MM.1S (cell line): ENCODE results near the gene LPIN1.

Source experiments
- DNase-seq: peaks from one replicate; pipeline ENCODE4 v3.0.0-alpha.2; 2015
- H2AFZ ChIP-seq: fragments of 300-600 bp; sonication (generic); 2 replicates; pipeline ENCODE4 v1.6.0; 2016; ENCODE audit warnings: antibody characterized with exemption, low read length
- H3F3A ChIP-seq: fragments of 300-600 bp; sonication (generic); 2 replicates; pipeline ENCODE4 v1.6.1; 2016; ENCODE audit warnings: mild to moderate bottlenecking, antibody characterized with exemption, low read length, moderate library complexity, mixed read lengths; ENCODE audit not compliant: insufficient read depth
- H3K27ac ChIP-seq: fragments of 300-600 bp; sonication (generic); 2 replicates; pipeline ENCODE4 v1.5.1; 2016; ENCODE audit warnings: mild to moderate bottlenecking, low read length
- H3K27me3 ChIP-seq: fragments of 300-600 bp; sonication (generic); replicated peaks from 2 replicates; pipeline ENCODE4 v1.6.0; 2016; ENCODE audit warnings: low read length; ENCODE audit not compliant: insufficient read depth
- H3K36me3 ChIP-seq: fragments of 300-600 bp; sonication (generic); replicated peaks from 2 replicates; pipeline ENCODE4 v1.6.1; 2016; ENCODE audit warnings: mild to moderate bottlenecking, low read length, mixed read lengths; ENCODE audit not compliant: insufficient read depth
- H3K4me1 ChIP-seq: fragments of 300-600 bp; sonication (generic); 2 replicates; pipeline ENCODE4 v1.6.1; 2016; ENCODE audit warnings: low read length, mixed read lengths
- H3K4me2 ChIP-seq: fragments of 300-600 bp; sonication (generic); 2 replicates; pipeline ENCODE4 v1.6.0; 2016; ENCODE audit warnings: low read depth, low read length
- H3K4me3 ChIP-seq: fragments of 300-600 bp; sonication (generic); 2 replicates; pipeline ENCODE4 v1.5.1; 2016; ENCODE audit warnings: low read length, mixed read lengths
- H3K79me2 ChIP-seq: fragments of 300-600 bp; sonication (generic); 2 replicates; pipeline ENCODE4 v1.6.1; 2016; ENCODE audit warnings: mixed run types, low read length, mixed read lengths
- H3K9ac ChIP-seq: fragments of 300-600 bp; sonication (generic); 2 replicates; pipeline ENCODE4 v1.6.1; 2016; ENCODE audit warnings: low read length, mixed read lengths
- H3K9me2 ChIP-seq: fragments of 300-600 bp; sonication (generic); replicated peaks from 2 replicates; pipeline ENCODE4 v1.6.1; 2016; ENCODE audit warnings: mild to moderate bottlenecking, low read length, mixed read lengths; ENCODE audit not compliant: insufficient read depth
- H3K9me3 ChIP-seq: fragments of 300-600 bp; sonication (generic); replicated peaks from 2 replicates; pipeline ENCODE4 v1.6.1; 2016; ENCODE audit warnings: mild to moderate bottlenecking, low read length, mixed read lengths; ENCODE audit not compliant: insufficient read depth
- H4K20me1 ChIP-seq: fragments of 300-600 bp; sonication (generic); 2 replicates; pipeline ENCODE4 v1.6.1; 2016; ENCODE audit warnings: mild to moderate bottlenecking, low read length, moderate library complexity, mixed read lengths; ENCODE audit not compliant: insufficient read depth
- EZH2 ChIP-seq: fragments of 300-600 bp; sonication (generic); optimal IDR thresholded peaks from 2 replicates; pipeline ENCODE3; 2017; ENCODE audit warnings: low read depth, mild to moderate bottlenecking, antibody characterized with exemption, low read length, mixed read lengths
- EZH2phosphoT487 ChIP-seq: fragments of 300-600 bp; sonication (generic); IDR thresholded peaks from 2 replicates; pipeline ENCODE4 v1.6.1; 2018; ENCODE audit warnings: antibody characterized with exemption, low read length
- TF ChIP-seq, protein P1 (sequence below): fragments of 300-600 bp; sonication (generic); IDR thresholded peaks from 2 replicates; pipeline ENCODE4 v1.5.1; 2016; ENCODE audit warnings: antibody characterized with exemption, low read length, mixed read lengths

LPIN1 gene

DNA sequence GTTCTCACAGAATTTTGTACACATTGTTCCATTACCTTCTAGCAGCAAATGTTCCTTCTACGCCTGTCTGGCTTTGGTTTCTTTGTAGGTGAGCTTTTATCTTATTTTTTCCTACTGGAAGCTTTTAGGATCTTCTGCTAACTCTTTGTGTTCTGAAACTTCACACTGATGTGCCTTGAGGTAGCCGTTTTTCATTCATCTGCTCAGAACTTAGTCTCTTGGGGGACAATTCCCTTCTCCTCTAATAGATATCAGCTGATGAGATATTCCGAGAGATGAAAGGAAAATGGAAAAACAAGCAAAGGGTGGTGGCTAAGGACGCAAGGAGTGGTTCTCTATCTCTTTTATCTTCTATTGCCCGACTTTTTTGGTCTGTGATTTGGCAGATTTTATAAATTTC is 27.8 kb upstream of the LPIN1 start:
- Histone ChIP-seq H3K27ac (no peak overlapping the region), H2AFZ (no peak overlapping the region), H3K79me2 (no peaks in the 10 kb centered on the region), H3K27me3 (no peaks in the 10 kb centered on the region), H3K36me3 (no peaks in the 10 kb centered on the region), H3K9me3 (no peaks in the 10 kb centered on the region), H4K20me1 (no peaks in the 10 kb centered on the region), H3K4me1 (no peaks in the 10 kb centered on the region; the same call in 1 of the 2 replicates), H3K4me2 (no peak overlapping the region), H3K4me3 (no peak overlapping the region), H3K9me2 (no peaks in the 10 kb centered on the region), H3F3A (no peaks in the 10 kb centered on the region), H3K9ac (no peak overlapping the region)
- TF ChIP-seq EZH2phosphoT487 (no peak), EZH2 (no peak)
- TF ChIP-seq, protein P1, sequence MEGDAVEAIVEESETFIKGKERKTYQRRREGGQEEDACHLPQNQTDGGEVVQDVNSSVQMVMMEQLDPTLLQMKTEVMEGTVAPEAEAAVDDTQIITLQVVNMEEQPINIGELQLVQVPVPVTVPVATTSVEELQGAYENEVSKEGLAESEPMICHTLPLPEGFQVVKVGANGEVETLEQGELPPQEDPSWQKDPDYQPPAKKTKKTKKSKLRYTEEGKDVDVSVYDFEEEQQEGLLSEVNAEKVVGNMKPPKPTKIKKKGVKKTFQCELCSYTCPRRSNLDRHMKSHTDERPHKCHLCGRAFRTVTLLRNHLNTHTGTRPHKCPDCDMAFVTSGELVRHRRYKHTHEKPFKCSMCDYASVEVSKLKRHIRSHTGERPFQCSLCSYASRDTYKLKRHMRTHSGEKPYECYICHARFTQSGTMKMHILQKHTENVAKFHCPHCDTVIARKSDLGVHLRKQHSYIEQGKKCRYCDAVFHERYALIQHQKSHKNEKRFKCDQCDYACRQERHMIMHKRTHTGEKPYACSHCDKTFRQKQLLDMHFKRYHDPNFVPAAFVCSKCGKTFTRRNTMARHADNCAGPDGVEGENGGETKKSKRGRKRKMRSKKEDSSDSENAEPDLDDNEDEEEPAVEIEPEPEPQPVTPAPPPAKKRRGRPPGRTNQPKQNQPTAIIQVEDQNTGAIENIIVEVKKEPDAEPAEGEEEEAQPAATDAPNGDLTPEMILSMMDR = no peak
- no peak for DNase-seq

DNA sequence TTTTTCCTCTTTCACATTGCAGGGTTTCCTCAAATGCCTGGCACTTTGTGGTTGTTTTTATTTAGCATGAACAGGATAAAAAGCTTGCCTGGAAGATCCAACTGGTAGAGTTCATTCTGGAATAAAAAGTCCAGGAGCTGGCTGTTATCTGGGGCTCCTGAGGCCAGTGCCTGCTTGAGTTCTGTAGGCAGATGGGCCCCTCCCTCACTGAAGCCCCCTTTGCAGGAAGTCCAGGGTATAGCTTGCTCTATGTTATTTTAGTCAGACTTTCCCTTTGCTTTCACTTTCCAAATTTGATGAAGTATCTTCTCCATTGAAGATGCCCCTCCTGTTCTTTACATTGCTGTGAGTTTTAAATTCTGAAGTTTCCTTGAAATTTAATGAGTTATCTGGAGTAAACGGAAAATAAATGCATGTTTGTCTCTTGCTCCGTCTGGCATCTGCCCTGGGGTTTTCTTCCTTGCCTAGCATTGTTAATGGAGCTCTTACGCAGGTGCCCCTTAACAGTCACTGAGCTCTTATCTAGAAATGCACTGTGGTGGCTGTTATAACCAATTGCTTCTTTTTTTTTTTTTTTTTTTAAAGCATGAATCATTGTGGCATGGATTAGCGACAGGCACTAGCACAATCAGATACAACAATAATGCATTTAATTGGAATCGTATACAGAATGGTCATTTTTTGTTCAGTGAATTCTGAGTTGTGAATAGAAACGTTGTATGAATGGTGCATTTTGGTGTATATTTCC is 27.0 kb upstream of the LPIN1 start:
- no peaks in the 10 kb centered on the region for H3K9me3 ChIP-seq
- no peaks in the 10 kb centered on the region for H3K36me3 ChIP-seq
- H3K4me1 ChIP-seq = no peaks in the 10 kb centered on the region; the same call in 1 of the 2 replicates
- no peak overlapping the region for H3K27ac ChIP-seq
- TF ChIP-seq EZH2 (no peak), EZH2phosphoT487 (no peak)
- TF ChIP-seq, protein P1 = no peak
- H3F3A ChIP-seq = no peaks in the 10 kb centered on the region
- no peaks in the 10 kb centered on the region for H3K9me2 ChIP-seq
- H3K79me2 ChIP-seq = no peaks in the 10 kb centered on the region
- no peak overlapping the region for H3K4me3 ChIP-seq
- no peak for DNase-seq
- no peak overlapping the region for H2AFZ ChIP-seq
- H3K4me2 ChIP-seq = no peak overlapping the region
- no peaks in the 10 kb centered on the region for H3K27me3 ChIP-seq
- no peaks in the 10 kb centered on the region for H4K20me1 ChIP-seq
- H3K9ac ChIP-seq = no peak overlapping the region

DNA sequence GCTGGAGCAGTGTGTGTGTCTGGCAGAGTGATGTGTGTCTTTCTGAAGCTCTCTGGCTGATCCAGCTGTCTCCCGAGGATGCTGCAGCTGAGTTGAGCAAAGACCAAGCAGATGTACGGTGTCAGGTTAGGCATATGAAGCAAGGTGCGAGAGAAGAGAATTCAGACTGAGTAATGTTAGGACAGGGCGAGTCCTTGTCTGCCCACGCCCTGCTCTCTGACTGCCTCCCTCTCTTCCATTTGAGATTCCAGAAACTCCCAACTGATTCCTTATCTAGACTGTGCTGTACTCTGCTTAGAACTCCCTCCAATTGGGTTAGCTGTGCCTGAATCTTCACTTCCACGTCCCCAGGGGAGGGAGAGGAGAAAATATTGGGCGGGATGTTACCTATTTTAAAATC is 25.7 kb upstream of the LPIN1 start:
- TF ChIP-seq EZH2phosphoT487 (no peak), EZH2 (no peak)
- TF ChIP-seq, protein P1 = no peak
- Histone ChIP-seq H3K36me3 (no peaks in the 10 kb centered on the region), H3K4me1 (no peaks in the 10 kb centered on the region; the same call in 1 of the 2 replicates), H3K27ac (no peak overlapping the region), H4K20me1 (no peaks in the 10 kb centered on the region), H3K9me2 (no peaks in the 10 kb centered on the region), H3K4me2 (no peak overlapping the region), H3K9ac (no peak overlapping the region), H3K9me3 (no peaks in the 10 kb centered on the region), H3K79me2 (no peaks in the 10 kb centered on the region), H3F3A (no peaks in the 10 kb centered on the region), H2AFZ (no peak overlapping the region), H3K27me3 (no peaks in the 10 kb centered on the region), H3K4me3 (no peak overlapping the region)
- DNase-seq = no peak
